ENCODE results near the gene THAP9. TPM values are rescaled to one million over a fixed set of nuclear protein-coding genes. Genes with fewer than 3 reads are reported as not detected.
"Not testable (repeated sequence)": the region's sequence is repeated elsewhere in the genome, so short reads cannot be mapped to it uniquely, and the experiment has no call there.

Gene THAP9
- total and polyA plus RNA-seq, 4 experiments from 2014 or later: 0.77 to 3.7 (median 2.5) TPM

DNA sequence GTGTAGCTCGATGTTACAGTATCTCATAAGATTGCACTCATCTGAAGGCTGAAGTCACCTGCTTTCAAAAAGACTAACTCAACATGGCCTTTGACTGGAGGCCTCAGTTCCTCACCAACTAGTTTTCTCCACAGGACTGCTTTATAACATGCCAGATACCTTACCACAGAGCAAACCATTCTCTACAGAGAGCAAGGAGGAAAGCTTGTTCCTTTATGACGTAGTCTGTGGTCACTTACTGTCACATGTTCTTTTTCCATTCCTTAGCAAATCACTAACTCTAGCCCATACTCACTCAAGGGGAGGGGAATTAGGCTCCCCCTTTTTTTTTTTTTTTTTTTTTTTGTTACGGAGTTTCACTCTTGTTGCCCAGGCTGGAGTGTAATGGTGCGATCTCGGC is 3.2 kb downstream of the THAP9 start:
- Histone ChIP-seq H3K27me3 (ENCODE audit: insufficient read depth, low read length) (no peaks in the 10 kb centered on the region), H3K4me1 (ENCODE audit: insufficient read depth, low read length) (peaks cover 31% of the 10 kb centered on the region), H3K4me3 (ENCODE audit: low read length in 2 of 2) (no peak overlapping the region), H3K27ac (ENCODE audit: low read depth, low read length) (no peak overlapping the region), H3K9me3 (ENCODE audit: control insufficient read depth in 1 of 2, low read length in 2 of 2) (no peaks in the 10 kb centered on the region), H3K36me3 (ENCODE audit: insufficient read depth, low read length) (no peaks in the 10 kb centered on the region)
- Mint-ChIP-seq H3K9me3 (no peaks in the 10 kb centered on the region), H3K4me1 (peaks cover 5 to 14% (median 7%) of the 10 kb centered on the region in 4 donors), H3K4me3 (no peak overlapping the region), H3K27ac (peak overlapping the region in 4 of 7 donors; percentile 20 to 65 (median 22)), H3K27me3 (no peaks in the 10 kb centered on the region), H3K36me3 (peaks cover 5 to 6% of the 10 kb centered on the region in 2 donors)
- DNase-seq: no peak
- ChIA-PET CTCF (ENCODE audit: partially characterized antibody) (no interaction called here), POLR2A (ENCODE audit: partially characterized antibody) (interaction anchor here (0.8 kb wide), 1 partner anchor 101 kb away, joined by 3 read pairs; no protein-coding TSS in a partner anchor)
- intact Hi-C loops (cut with micrococcal nuclease): loop anchor here (5.0 kb wide), 2 partner anchors 1431 to 1679 kb away; partner anchors contain the start of genes CDS1 and RASGEF1B

DNA sequence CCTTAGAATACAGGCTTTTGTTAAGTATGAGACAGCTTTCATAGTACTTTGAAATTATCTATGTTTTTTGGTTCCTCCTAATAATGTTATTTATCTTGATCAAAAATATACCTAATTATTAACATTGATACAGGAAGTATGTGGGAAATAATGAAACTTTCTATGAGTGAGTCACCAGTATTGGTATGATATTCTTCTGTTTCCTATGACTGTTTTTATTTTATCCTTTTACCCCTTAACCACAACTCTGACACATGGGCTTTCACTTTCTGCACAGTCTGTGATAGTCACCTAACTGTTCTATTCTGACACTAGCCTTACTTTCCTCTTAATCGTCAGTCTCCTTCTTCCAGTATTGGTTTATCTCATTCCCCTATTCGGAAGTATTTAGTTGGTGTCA is 4.7 kb downstream of the THAP9 start:
- peak in 1 of 5 donors; percentile 45 for DNase-seq
- H3K9me3 ChIP-seq (ENCODE audit: control insufficient read depth in 1 of 2, low read length in 2 of 2): no peaks in the 10 kb centered on the region
- ChIA-PET POLR2A (ENCODE audit: partially characterized antibody) (interaction anchor here (0.7 kb wide), 1 partner anchor 102 kb away, joined by 3 read pairs; no protein-coding TSS in a partner anchor), CTCF (ENCODE audit: partially characterized antibody) (no interaction called here)
- H3K27ac Mint-ChIP-seq: peak overlapping the region in 4 of 7 donors; percentile 8 to 72 (median 34)
- H3K27ac ChIP-seq (ENCODE audit: low read depth, low read length): no peak overlapping the region
- H3K36me3 ChIP-seq (ENCODE audit: insufficient read depth, low read length): no peaks in the 10 kb centered on the region
- peaks cover 3 to 14% (median 4%) of the 10 kb centered on the region in 4 donors for H3K4me1 Mint-ChIP-seq
- peak overlapping the region in 2 of 8 donors; percentile 13 to 26 for H3K4me3 Mint-ChIP-seq
- H3K36me3 Mint-ChIP-seq: peaks cover 0 to 9% of the 10 kb centered on the region in 2 donors
- intact Hi-C loops (cut with micrococcal nuclease): no loop called here
- no peak overlapping the region for H3K4me3 ChIP-seq (ENCODE audit: low read length in 2 of 2)
- no peaks in the 10 kb centered on the region for H3K27me3 Mint-ChIP-seq
- no peaks in the 10 kb centered on the region for H3K27me3 ChIP-seq (ENCODE audit: insufficient read depth, low read length)
- H3K4me1 ChIP-seq (ENCODE audit: insufficient read depth, low read length): peaks cover 20% of the 10 kb centered on the region
- H3K9me3 Mint-ChIP-seq: no peaks in the 10 kb centered on the region

DNA sequence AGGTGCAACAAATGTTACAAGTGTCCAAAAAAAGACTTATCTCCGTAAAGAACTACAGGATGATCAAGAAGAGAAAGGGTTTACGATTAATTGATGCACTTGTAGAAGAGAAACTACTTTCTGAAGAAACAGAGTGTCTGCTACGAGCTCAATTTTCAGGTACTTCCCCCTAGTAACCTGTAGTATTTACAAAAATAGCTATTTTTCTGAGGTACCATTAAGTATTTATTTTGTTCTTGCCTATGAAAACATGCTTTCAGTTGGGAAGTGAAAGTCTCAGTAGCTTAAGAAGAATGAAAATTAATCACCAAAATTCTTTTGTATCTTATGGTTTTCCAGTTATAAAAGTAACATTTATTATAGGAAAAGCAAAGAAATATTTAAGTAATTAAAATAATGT is 5.9 kb downstream of the THAP9 start:
- peaks cover 3 to 14% (median 5%) of the 10 kb centered on the region in 4 donors for H3K4me1 Mint-ChIP-seq
- no peaks in the 10 kb centered on the region for H3K27me3 Mint-ChIP-seq
- H3K27ac Mint-ChIP-seq: no peak overlapping the region
- ChIA-PET CTCF (ENCODE audit: partially characterized antibody) (interaction anchor here (0.8 kb wide), 1 partner anchor 54 kb away, joined by 3 read pairs; no protein-coding TSS in a partner anchor), POLR2A (ENCODE audit: partially characterized antibody) (interaction anchor here (1.2 kb wide), 1 partner anchor 129 kb away, joined by 3 read pairs; the partner anchor contains the start of gene COPS4)
- H3K36me3 Mint-ChIP-seq: peaks cover 0 to 15% of the 10 kb centered on the region in 2 donors
- peaks cover 16% of the 10 kb centered on the region for H3K4me1 ChIP-seq (ENCODE audit: insufficient read depth, low read length)
- H3K27me3 ChIP-seq (ENCODE audit: insufficient read depth, low read length): no peaks in the 10 kb centered on the region
- H3K4me3 Mint-ChIP-seq: no peak overlapping the region
- no peak overlapping the region for H3K4me3 ChIP-seq (ENCODE audit: low read length in 2 of 2)
- H3K36me3 ChIP-seq (ENCODE audit: insufficient read depth, low read length): no peaks in the 10 kb centered on the region
- no peaks in the 10 kb centered on the region for H3K9me3 ChIP-seq (ENCODE audit: control insufficient read depth in 1 of 2, low read length in 2 of 2)
- DNase-seq: no peak
- intact Hi-C loops (cut with micrococcal nuclease): no loop called here
- H3K9me3 Mint-ChIP-seq: no peaks in the 10 kb centered on the region
- no peak overlapping the region for H3K27ac ChIP-seq (ENCODE audit: low read depth, low read length)

DNA sequence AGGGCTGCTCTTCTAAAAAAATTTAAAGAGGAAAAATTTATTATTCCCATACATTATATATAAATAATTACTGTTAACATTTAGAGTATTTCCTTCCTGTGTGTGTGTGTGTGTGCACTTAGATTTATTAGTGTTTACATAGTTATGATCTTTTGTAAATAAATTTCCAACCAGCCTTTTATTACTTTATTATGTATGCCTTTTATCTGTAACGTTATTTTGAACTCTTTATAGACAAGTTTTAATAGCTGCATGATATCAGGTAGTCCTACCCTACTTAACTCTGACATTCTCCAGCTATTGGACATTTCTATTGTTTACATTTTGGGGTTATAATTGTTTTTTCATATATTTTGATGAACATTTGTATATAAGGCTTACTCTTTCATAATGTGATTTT is 8.8 kb downstream of the THAP9 start:
- POLR2A ChIA-PET (ENCODE audit: partially characterized antibody): no interaction called here
- no peak for DNase-seq
- no peak overlapping the region for H3K27ac Mint-ChIP-seq
- H3K4me3 ChIP-seq (ENCODE audit: low read length in 2 of 2): no peak overlapping the region
- no peaks in the 10 kb centered on the region for H3K9me3 ChIP-seq (ENCODE audit: control insufficient read depth in 1 of 2, low read length in 2 of 2)
- no peaks in the 10 kb centered on the region for H3K9me3 Mint-ChIP-seq
- H3K27me3 Mint-ChIP-seq: no peaks in the 10 kb centered on the region
- intact Hi-C loops (cut with micrococcal nuclease): no loop called here
- H3K4me1 ChIP-seq (ENCODE audit: insufficient read depth, low read length): peaks cover 7% of the 10 kb centered on the region
- no peaks in the 10 kb centered on the region for H3K27me3 ChIP-seq (ENCODE audit: insufficient read depth, low read length)
- H3K4me1 Mint-ChIP-seq: peaks cover 3 to 10% (median 5%) of the 10 kb centered on the region in 4 donors
- no peak overlapping the region for H3K4me3 Mint-ChIP-seq
- peaks cover 0 to 19% of the 10 kb centered on the region in 2 donors for H3K36me3 Mint-ChIP-seq
- CTCF ChIA-PET (ENCODE audit: partially characterized antibody): interaction anchor here (0.6 kb wide), 1 partner anchor 371 kb away, joined by 3 read pairs; no protein-coding TSS in a partner anchor
- H3K27ac ChIP-seq (ENCODE audit: low read depth, low read length): no peak overlapping the region
- no peaks in the 10 kb centered on the region for H3K36me3 ChIP-seq (ENCODE audit: insufficient read depth, low read length)

DNA sequence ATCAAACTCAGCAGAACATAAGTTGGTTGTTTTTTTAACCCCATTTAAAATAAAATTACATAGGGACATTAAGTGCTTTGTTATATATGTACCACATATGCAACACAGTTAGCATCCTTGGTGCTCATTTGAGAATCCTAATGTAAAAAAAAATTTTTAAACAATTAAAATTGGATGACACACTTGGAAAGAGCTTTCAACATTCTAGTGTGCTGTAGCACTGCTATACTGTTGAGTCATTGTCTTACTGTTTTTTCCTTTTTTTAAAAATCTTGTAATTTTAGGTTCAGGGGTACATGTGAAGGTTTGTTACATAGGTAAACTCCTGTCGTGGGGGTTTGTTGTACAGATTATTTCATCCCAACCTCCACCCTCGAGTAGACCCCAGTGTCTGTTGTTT is 12.8 kb downstream of the THAP9 start:
- Histone ChIP-seq H3K27me3 (ENCODE audit: insufficient read depth, low read length) (no peaks in the 10 kb centered on the region), H3K4me1 (ENCODE audit: insufficient read depth, low read length) (no peaks in the 10 kb centered on the region), H3K9me3 (ENCODE audit: control insufficient read depth in 1 of 2, low read length in 2 of 2) (no peaks in the 10 kb centered on the region), H3K36me3 (ENCODE audit: insufficient read depth, low read length) (no peaks in the 10 kb centered on the region), H3K27ac (ENCODE audit: low read depth, low read length) (no peak overlapping the region), H3K4me3 (ENCODE audit: low read length in 2 of 2) (no peak overlapping the region)
- DNase-seq: no peak
- H3K27ac Mint-ChIP-seq: peak overlapping the region in 1 of 7 donors; percentile 53
- H3K9me3 Mint-ChIP-seq: no peaks in the 10 kb centered on the region
- CTCF ChIA-PET (ENCODE audit: partially characterized antibody): interaction anchor here (1.7 kb wide), 1 partner anchor 23 kb away, joined by 3 read pairs; no protein-coding TSS in a partner anchor
- H3K4me3 Mint-ChIP-seq: no peak overlapping the region
- no peaks in the 10 kb centered on the region for H3K27me3 Mint-ChIP-seq
- POLR2A ChIA-PET (ENCODE audit: partially characterized antibody): no interaction called here
- intact Hi-C loops (cut with micrococcal nuclease): no loop called here
- H3K36me3 Mint-ChIP-seq: peaks cover 4 to 25% of the 10 kb centered on the region in 2 donors
- H3K4me1 Mint-ChIP-seq: peaks cover 0 to 2% (median 0%) of the 10 kb centered on the region in 4 donors

DNA sequence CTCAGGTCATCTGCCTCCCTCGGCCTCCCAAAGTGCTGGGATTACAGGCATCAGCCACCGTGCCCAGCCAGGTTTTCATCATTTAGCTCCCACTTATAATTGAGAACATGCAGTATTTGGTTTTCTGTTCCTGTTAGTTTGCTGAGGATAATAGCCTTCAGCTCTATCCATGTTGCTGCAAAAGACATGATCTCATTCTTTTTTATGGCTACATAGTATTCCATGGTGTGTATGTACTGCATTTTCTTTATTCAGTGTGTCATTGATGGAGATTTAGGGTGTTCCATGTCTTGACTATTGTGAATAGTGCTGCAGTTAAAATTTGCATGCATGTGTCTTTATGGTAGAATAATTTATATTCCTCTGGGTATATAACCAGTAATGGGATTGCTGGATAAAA is 13.4 kb downstream of the THAP9 start:
- H3K36me3 ChIP-seq (ENCODE audit: insufficient read depth, low read length); H3K27me3 ChIP-seq (ENCODE audit: insufficient read depth, low read length); H3K4me1 ChIP-seq (ENCODE audit: insufficient read depth, low read length); H3K9me3 Mint-ChIP-seq; H3K4me1 Mint-ChIP-seq; POLR2A ChIA-PET (ENCODE audit: partially characterized antibody); H3K4me3 Mint-ChIP-seq; H3K27me3 Mint-ChIP-seq; intact Hi-C loops (cut with micrococcal nuclease); H3K9me3 ChIP-seq (ENCODE audit: control insufficient read depth in 1 of 2, low read length in 2 of 2); H3K27ac ChIP-seq (ENCODE audit: low read depth, low read length); DNase-seq; H3K4me3 ChIP-seq (ENCODE audit: low read length in 2 of 2): not testable (repeated sequence)
- peak overlapping the region in 1 of 7 donors; percentile 53 for H3K27ac Mint-ChIP-seq
- H3K36me3 Mint-ChIP-seq: peaks cover 6 to 25% of the 10 kb centered on the region in 2 donors
- CTCF ChIA-PET (ENCODE audit: partially characterized antibody): interaction anchor here (1.7 kb wide), 1 partner anchor 22 kb away, joined by 3 read pairs; no protein-coding TSS in a partner anchor

DNA sequence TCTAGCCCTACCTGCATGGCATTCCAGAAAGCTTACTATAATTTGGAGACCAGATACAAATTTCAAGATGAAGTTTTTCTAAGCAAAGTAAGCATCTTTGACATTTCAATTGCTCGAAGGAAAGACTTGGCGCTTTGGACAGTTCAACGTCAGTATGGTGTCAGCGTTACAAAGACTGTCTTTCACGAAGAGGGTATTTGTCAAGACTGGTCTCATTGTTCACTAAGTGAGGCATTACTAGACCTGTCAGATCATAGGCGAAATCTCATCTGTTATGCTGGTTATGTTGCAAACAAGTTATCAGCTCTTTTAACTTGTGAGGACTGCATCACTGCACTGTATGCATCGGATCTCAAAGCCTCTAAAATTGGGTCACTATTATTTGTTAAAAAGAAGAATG is 17.6 kb downstream of the THAP9 start:
- Mint-ChIP-seq H3K4me1 (no peaks in the 10 kb centered on the region), H3K4me3 (no peak overlapping the region), H3K9me3 (no peaks in the 10 kb centered on the region), H3K36me3 (peaks cover 6 to 15% of the 10 kb centered on the region in 2 donors), H3K27me3 (no peaks in the 10 kb centered on the region), H3K27ac (no peak overlapping the region)
- POLR2A ChIA-PET (ENCODE audit: partially characterized antibody): no interaction called here
- Histone ChIP-seq H3K9me3 (ENCODE audit: control insufficient read depth in 1 of 2, low read length in 2 of 2) (no peaks in the 10 kb centered on the region), H3K27ac (ENCODE audit: low read depth, low read length) (no peak overlapping the region), H3K36me3 (ENCODE audit: insufficient read depth, low read length) (no peaks in the 10 kb centered on the region), H3K4me3 (ENCODE audit: low read length in 2 of 2) (no peak overlapping the region), H3K27me3 (ENCODE audit: insufficient read depth, low read length) (no peaks in the 10 kb centered on the region), H3K4me1 (ENCODE audit: insufficient read depth, low read length) (no peaks in the 10 kb centered on the region)
- intact Hi-C loops (cut with micrococcal nuclease): no loop called here
- CTCF ChIA-PET (ENCODE audit: partially characterized antibody): no interaction called here
- no peak for DNase-seq

All from CD4-positive, alpha-beta memory T cell (primary cell).